ENCODE data around the gene FAM240A.

GRCh38 chr3:46639221-46639620 lies 26.9 kb downstream of the FAM240A start:
- no peak for TF ChIP-seq TAF1 (IDR thresholded peaks at IDR 0.05; ENCODE audit: borderline replicate concordance, insufficient read depth, low read length)
- TF ChIP-seq POLR2AphosphoS5 (IDR thresholded peaks at IDR 0.05; ENCODE audit: low read depth, low read length) = no peak
- TF ChIP-seq, protein P1, sequence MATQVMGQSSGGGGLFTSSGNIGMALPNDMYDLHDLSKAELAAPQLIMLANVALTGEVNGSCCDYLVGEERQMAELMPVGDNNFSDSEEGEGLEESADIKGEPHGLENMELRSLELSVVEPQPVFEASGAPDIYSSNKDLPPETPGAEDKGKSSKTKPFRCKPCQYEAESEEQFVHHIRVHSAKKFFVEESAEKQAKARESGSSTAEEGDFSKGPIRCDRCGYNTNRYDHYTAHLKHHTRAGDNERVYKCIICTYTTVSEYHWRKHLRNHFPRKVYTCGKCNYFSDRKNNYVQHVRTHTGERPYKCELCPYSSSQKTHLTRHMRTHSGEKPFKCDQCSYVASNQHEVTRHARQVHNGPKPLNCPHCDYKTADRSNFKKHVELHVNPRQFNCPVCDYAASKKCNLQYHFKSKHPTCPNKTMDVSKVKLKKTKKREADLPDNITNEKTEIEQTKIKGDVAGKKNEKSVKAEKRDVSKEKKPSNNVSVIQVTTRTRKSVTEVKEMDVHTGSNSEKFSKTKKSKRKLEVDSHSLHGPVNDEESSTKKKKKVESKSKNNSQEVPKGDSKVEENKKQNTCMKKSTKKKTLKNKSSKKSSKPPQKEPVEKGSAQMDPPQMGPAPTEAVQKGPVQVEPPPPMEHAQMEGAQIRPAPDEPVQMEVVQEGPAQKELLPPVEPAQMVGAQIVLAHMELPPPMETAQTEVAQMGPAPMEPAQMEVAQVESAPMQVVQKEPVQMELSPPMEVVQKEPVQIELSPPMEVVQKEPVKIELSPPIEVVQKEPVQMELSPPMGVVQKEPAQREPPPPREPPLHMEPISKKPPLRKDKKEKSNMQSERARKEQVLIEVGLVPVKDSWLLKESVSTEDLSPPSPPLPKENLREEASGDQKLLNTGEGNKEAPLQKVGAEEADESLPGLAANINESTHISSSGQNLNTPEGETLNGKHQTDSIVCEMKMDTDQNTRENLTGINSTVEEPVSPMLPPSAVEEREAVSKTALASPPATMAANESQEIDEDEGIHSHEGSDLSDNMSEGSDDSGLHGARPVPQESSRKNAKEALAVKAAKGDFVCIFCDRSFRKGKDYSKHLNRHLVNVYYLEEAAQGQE (IDR thresholded peaks at IDR 0.05; ENCODE audit: insufficient read depth in 1 of 2, low read depth in 2 of 2, low read length in 2 of 2) = no peak
- TF ChIP-seq SIN3A (IDR thresholded peaks at IDR 0.05; ENCODE audit: borderline replicate concordance, insufficient read depth, low read length) = no peak
